HG02678 (cell line): ENCODE results near the gene PLCB3.

Experiments
- ATAC-seq: cut with Tn5 transposase; IDR thresholded peaks from one replicate; pipeline ENCODE4 v1.9.1; 2021; ENCODE audit warnings: mild to moderate bottlenecking, moderate library complexity; ENCODE audit not compliant: unreplicated experiment

Gene PLCB3

GRCh38 chr11:64285885-64286800, 34.8 kb downstream of the PLCB3 start:
- no peak for ATAC-seq

GRCh38 chr11:64286801-64287159, 35.5 kb downstream of the PLCB3 start:
- no peak for ATAC-seq

- no peak for ATAC-seq
Observed at GRCh38 chr11:64287676-64288352, 36.5 kb downstream of the PLCB3 start.

GRCh38 chr11:64288353-64288750, 37.0 kb downstream of the PLCB3 start:
- ATAC-seq = no peak

- ATAC-seq = no peak
Observed at GRCh38 chr11:64289002-64289564, 37.8 kb downstream of the PLCB3 start.

- ATAC-seq = no peak
Observed at GRCh38 chr11:64290352-64291261, 39.3 kb downstream of the PLCB3 start.

GRCh38 chr11:64291262-64291751, 40.0 kb downstream of the PLCB3 start, which contains the start of gene KCNK4:
Gene KCNK4 (plus strand): TSS chr11:64291302. CDS start chr11:64293019, 1,717 bp downstream.
- no peak for ATAC-seq

- ATAC-seq = no peak
Observed at GRCh38 chr11:64291752-64292459, 40.6 kb downstream of the PLCB3 start.

GRCh38 chr11:64292460-64293254, 41.3 kb downstream of the PLCB3 start:
- ATAC-seq = no peak

GRCh38 chr11:64294774-64295173, 43.4 kb downstream of the PLCB3 start:
- ATAC-seq = no peak

GRCh38 chr11:64295760-64296159, 44.4 kb downstream of the PLCB3 start:
- no peak for ATAC-seq

GRCh38 chr11:64296236-64296635, 44.9 kb downstream of the PLCB3 start:
- no peak for ATAC-seq

- ATAC-seq = no peak
Observed at GRCh38 chr11:64296830-64297698, 45.7 kb downstream of the PLCB3 start.

- no peak for ATAC-seq
Observed at GRCh38 chr11:64297699-64298358, 46.5 kb downstream of the PLCB3 start.

GRCh38 chr11:64298966-64299846, 47.9 kb downstream of the PLCB3 start:
- ATAC-seq = no peak

GRCh38 chr11:64299847-64300648, 48.7 kb downstream of the PLCB3 start, which contains the start of gene CATSPERZ:
Gene CATSPERZ (plus strand): TSS chr11:64300358. CDS start chr11:64300411, 53 bp downstream.
- no peak for ATAC-seq
